ENCODE results near the gene BBS1.
"Not testable (repeated sequence)": the region's sequence is repeated elsewhere in the genome, so short reads cannot be mapped to it uniquely, and the experiment has no call there.

Gene BBS1

DNA sequence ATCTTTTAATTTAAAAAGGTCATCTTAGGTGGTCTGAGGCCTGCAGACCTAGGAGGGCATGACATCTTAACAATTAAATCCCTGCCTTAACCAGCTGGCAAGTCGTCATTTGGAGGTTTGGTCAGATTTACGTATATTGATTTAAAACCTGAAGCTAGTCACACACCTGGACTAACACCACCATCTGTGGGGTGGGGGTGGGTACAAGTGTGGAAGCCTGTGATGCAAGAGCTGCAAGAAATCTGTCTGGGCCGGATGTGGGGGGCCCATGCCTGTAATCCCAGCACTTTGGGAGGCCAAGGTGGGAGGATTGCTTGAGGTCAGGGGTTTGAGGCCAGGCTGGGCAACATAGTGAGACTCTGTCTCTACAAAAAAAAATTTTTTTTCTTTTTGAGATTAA, 70.8 kb downstream of the BBS1 start:
- Histone ChIP-seq H3K4ac (ENCODE audit: low read depth, low read length) (no peak overlapping the region), H3K4me1 (ENCODE audit: control insufficient read depth in 1 of 2, insufficient read depth in 2 of 2, low read length in 2 of 2) (no peaks in the 10 kb centered on the region), H2AFZ (ENCODE audit: insufficient read depth, low read length, poor library complexity) (no peak overlapping the region), H3K23ac (ENCODE audit: low read length) (no peak overlapping the region), H2BK12ac (ENCODE audit: low read length) (no peak overlapping the region), H3K14ac (ENCODE audit: low read length) (no peak overlapping the region), H3K18ac (ENCODE audit: low read length) (no peak overlapping the region), H2AK5ac (ENCODE audit: low read length) (no peak overlapping the region), H2BK5ac (ENCODE audit: low read depth, low read length, poor library complexity) (no peak overlapping the region), H4K91ac (ENCODE audit: low read depth, low read length) (no peak overlapping the region), H3K27ac (ENCODE audit: low read depth, low read length) (no peak overlapping the region), H3K9me3 (ENCODE audit: insufficient read depth, low read depth, low read length) (peaks cover 2% of the 10 kb centered on the region), H3K4me2 (ENCODE audit: low read length) (no peak overlapping the region), H3K79me2 (ENCODE audit: control insufficient read depth, insufficient read depth, low read length, poor library complexity) (no peaks in the 10 kb centered on the region), H3K36me3 (ENCODE audit: control insufficient read depth in 1 of 2, insufficient read depth in 2 of 2, low read length in 2 of 2) (no peaks in the 10 kb centered on the region), H2BK120ac (ENCODE audit: insufficient read depth, low read length, poor library complexity) (no peak overlapping the region), H3K9ac (ENCODE audit: low read length) (no peak overlapping the region), H3K27me3 (ENCODE audit: insufficient read depth, low read length) (no peaks in the 10 kb centered on the region), H3K4me3 (ENCODE audit: low read depth, low read length) (no peak overlapping the region), H4K12ac (ENCODE audit: low read depth, low read length) (no peak overlapping the region), H4K8ac (ENCODE audit: low read depth, low read length) (no peak overlapping the region), H3K79me1 (ENCODE audit: low read length) (no peaks in the 10 kb centered on the region)
- DNase-seq: no peak
- WGBS (ENCODE audit: extremely low coverage, insufficient coverage, insufficient read length): no CpG with 5 or more reads among the region's 3 CpGs

DNA sequence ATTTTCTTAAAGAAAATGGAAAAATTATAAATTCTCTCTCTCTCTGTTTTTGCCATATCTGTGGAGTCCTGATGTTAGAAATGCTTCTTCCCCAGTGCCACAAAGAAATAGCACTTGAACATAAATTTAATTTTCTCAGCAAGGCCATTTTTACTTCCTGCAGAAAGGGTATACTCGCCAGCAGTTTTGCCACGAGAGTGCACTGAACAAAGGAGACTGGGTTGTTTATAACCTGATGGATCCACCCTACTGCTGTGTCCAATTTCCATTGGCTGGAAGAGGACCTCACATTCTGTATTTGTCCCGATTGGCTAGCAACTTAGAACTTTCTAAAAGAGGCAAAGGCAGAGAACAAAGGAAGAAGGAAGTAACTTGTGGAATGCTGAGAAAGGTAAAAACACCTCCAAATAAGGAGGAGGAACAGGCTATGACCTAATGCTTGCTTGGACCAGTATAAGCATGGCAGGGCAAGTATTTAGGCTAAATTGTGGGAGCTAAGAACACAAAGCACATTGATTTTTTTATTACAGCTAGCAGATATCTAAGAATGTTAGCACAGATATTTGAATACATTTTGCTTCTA, 72.2 kb downstream of the BBS1 start:
- H3K9ac ChIP-seq (ENCODE audit: low read length); H2BK5ac ChIP-seq (ENCODE audit: low read depth, low read length, poor library complexity); H3K4ac ChIP-seq (ENCODE audit: low read depth, low read length); H3K18ac ChIP-seq (ENCODE audit: low read length); H3K4me3 ChIP-seq (ENCODE audit: low read depth, low read length); H3K36me3 ChIP-seq (ENCODE audit: control insufficient read depth in 1 of 2, insufficient read depth in 2 of 2, low read length in 2 of 2); H4K91ac ChIP-seq (ENCODE audit: low read depth, low read length); H4K8ac ChIP-seq (ENCODE audit: low read depth, low read length); H3K23ac ChIP-seq (ENCODE audit: low read length); H3K4me2 ChIP-seq (ENCODE audit: low read length); H3K4me1 ChIP-seq (ENCODE audit: control insufficient read depth in 1 of 2, insufficient read depth in 2 of 2, low read length in 2 of 2); H2AFZ ChIP-seq (ENCODE audit: insufficient read depth, low read length, poor library complexity); H2AK5ac ChIP-seq (ENCODE audit: low read length); H2BK120ac ChIP-seq (ENCODE audit: insufficient read depth, low read length, poor library complexity); H3K9me3 ChIP-seq (ENCODE audit: insufficient read depth, low read depth, low read length); H4K12ac ChIP-seq (ENCODE audit: low read depth, low read length); H3K27ac ChIP-seq (ENCODE audit: low read depth, low read length); H3K27me3 ChIP-seq (ENCODE audit: insufficient read depth, low read length); H3K14ac ChIP-seq (ENCODE audit: low read length); H3K79me1 ChIP-seq (ENCODE audit: low read length); H2BK12ac ChIP-seq (ENCODE audit: low read length); H3K79me2 ChIP-seq (ENCODE audit: control insufficient read depth, insufficient read depth, low read length, poor library complexity); DNase-seq: not testable (repeated sequence)
- WGBS (ENCODE audit: extremely low coverage, insufficient coverage, insufficient read length): no CpG with 5 or more reads among the region's 3 CpGs
